BJ (cell line): ENCODE measurements around the gene CAMK2D. TPM values are rescaled to one million over a fixed set of nuclear protein-coding genes. Genes with fewer than 3 reads are reported as not detected.
"Not testable (repeated sequence)": the region's sequence is repeated elsewhere in the genome, so short reads cannot be mapped to it uniquely, and the experiment has no call there.

Experiments
- CTCF ChIA-PET: fragments of 350-600 bp; formaldehyde crosslinking; extraction: SDS; loops from one replicate; lab custom pipeline; 2021; ENCODE audit warnings: antibody characterized with exemption, inconsistent platforms; lab: Yijun Ruan, JAX
- POLR2A ChIA-PET: fragments of 300-600 bp; sonication (Branson Sonifier 250); formaldehyde crosslinking; extraction: SDS; loops from one replicate; lab custom pipeline; 2021; ENCODE audit warnings: antibody characterized with exemption; lab: Charles Lee
- DNase-seq: peaks from one replicate; pipeline ENCODE4 v3.0.0-alpha.2; 2011; ENCODE audit warnings: low read depth
- H3K27me3 ChIP-seq: 2 replicates; pipeline ENCODE4 v1.6.0; 2011; ENCODE audit warnings: low read length; ENCODE audit not compliant: control insufficient read depth, insufficient read depth
- H3K36me3 ChIP-seq: 2 replicates; pipeline ENCODE4 v1.5.1; 2011; ENCODE audit warnings: low read length; ENCODE audit not compliant: control insufficient read depth, insufficient read depth
- H3K4me3 ChIP-seq: 2 replicates; pipeline ENCODE4 v1.5.1; 2011; ENCODE audit warnings: low read depth, mild to moderate bottlenecking, control low read depth, low read length
- CTCF ChIP-seq: IDR thresholded peaks from 2 replicates; pipeline ENCODE4 v1.5.1; 2011; ENCODE audit warnings: low read depth, mild to moderate bottlenecking, control low read depth, inconsistent platforms, low read length, moderate library complexity; ENCODE audit not compliant: insufficient read depth
- polyA plus RNA-seq: library from polyadenylated mRNA; depleted of rRNA; stranded (reverse); fragments of >200 nt; gene quantifications from 2 replicates; pipeline ENCODE4 v1.2.3, GENCODE V29; 2011

Gene CAMK2D
- polyA plus RNA-seq, 1 experiment, result 41.8 TPM

- Histone ChIP-seq H3K4me3 (no peak overlapping the region), H3K27me3 (no peaks in the 10 kb centered on the region), H3K36me3 (no peaks in the 10 kb centered on the region)
- POLR2A ChIA-PET, result no interaction called here
- no peak for TF ChIP-seq CTCF
- no peak for DNase-seq
- CTCF ChIA-PET, result interaction anchor here (0.6 kb wide), 1 partner anchor 57 kb away, joined by 3 read pairs; no protein-coding TSS in a partner anchor
Measured at GRCh38 chr4:113689394-113689793, 72.1 kb downstream of the CAMK2D start.

GRCh38 chr4:113687067-113687718 is 74.3 kb downstream of the CAMK2D start:
- DNase-seq, result no peak
- CTCF ChIA-PET, result no interaction called here
- TF ChIP-seq CTCF, result no peak
- Histone ChIP-seq H3K27me3 (no peaks in the 10 kb centered on the region), H3K4me3 (no peak overlapping the region), H3K36me3 (no peaks in the 10 kb centered on the region)
- POLR2A ChIA-PET, result no interaction called here

GRCh38 chr4:113685157-113685556 is 76.4 kb downstream of the CAMK2D start:
- H3K36me3 ChIP-seq, H3K4me3 ChIP-seq, DNase-seq, POLR2A ChIA-PET, H3K27me3 ChIP-seq: not testable (repeated sequence)
- CTCF ChIA-PET, result interaction anchor here (2.0 kb wide), 1 partner anchor 9 kb away, joined by 8 read pairs; no protein-coding TSS in a partner anchor

GRCh38 chr4:113684534-113685091 is 76.9 kb downstream of the CAMK2D start:
- TF ChIP-seq CTCF, result peak; percentile 59
- H3K36me3 ChIP-seq, result no peaks in the 10 kb centered on the region
- ChIA-PET POLR2A (no interaction called here), CTCF (interaction anchor here (0.9 to 2.0 kb wide), 2 partner anchors 9 to 289 kb away, joined by 3 to 8 read pairs; no protein-coding TSS in a partner anchor)
- no peaks in the 10 kb centered on the region for H3K27me3 ChIP-seq
- peak; percentile 33 for DNase-seq
- no peak overlapping the region for H3K4me3 ChIP-seq

GRCh38 chr4:113682730-113683537 is 78.6 kb downstream of the CAMK2D start:
- peak; percentile 21 for DNase-seq
- ChIA-PET CTCF (interaction anchor here (2.0 kb wide), 1 partner anchor 11 kb away, joined by 8 read pairs; no protein-coding TSS in a partner anchor), POLR2A (no interaction called here)
- no peak overlapping the region for H3K4me3 ChIP-seq
- no peaks in the 10 kb centered on the region for H3K36me3 ChIP-seq
- H3K27me3 ChIP-seq, result no peaks in the 10 kb centered on the region
- TF ChIP-seq CTCF, result no peak
